ENCODE data around the gene HMX1. TPM values are rescaled to one million over a fixed set of nuclear protein-coding genes. Genes with fewer than 3 reads are reported as not detected.

HMX1 gene
- total and polyA plus RNA-seq, 2 donors (not counting 3 experiments of a cell fraction or from before 2014, with no cell fraction given) = not detected

DNA sequence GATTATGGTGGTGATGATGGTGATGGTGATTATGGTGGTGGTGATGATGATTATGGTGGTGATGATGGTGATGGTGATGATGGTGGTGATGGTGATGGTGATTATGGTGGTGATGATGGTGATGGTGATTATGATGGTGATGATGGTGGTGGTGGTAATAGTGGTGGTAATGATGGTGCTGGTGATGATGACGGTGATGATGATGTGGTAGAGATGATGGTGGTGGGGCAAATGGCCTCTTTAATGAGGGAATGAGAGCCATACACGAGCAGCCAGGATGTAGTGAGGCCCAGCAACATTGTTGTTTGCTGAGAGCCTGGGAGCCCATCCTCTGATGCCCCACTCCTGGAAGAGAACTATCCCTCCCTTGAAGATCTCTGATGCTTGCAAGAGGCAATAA lies 29.0 kb downstream of the HMX1 start:
- no TSS peak for BruUV-seq (replicated peaks)
- no peak for FAIRE-seq

More for the DNA sequence above, 29.0 kb downstream of the HMX1 start:
- H3K4me1 ChIP-seq (ENCODE audit: control insufficient read depth, extremely low read depth, insufficient read depth, low read length) = no peaks in the 10 kb centered on the region
- H3K9me1 ChIP-seq (replicated peaks; ENCODE audit: control insufficient read depth, extremely low read depth, insufficient read depth, low read length) = no peaks in the 10 kb centered on the region
- ChIA-PET CTCF (no interaction called here), POLR2A (no interaction called here)
- no peaks in the 10 kb centered on the region for H3K9me3 ChIP-seq (replicated peaks; ENCODE audit: control insufficient read depth, insufficient read depth, low read length)
- no peaks in the 10 kb centered on the region for H3K79me2 ChIP-seq (ENCODE audit: control insufficient read depth, insufficient read depth, low read length)
- H3K4me3 ChIP-seq (replicated peaks in 1 of 3; ENCODE audit: insufficient read depth in 1 of 3, low read depth in 1 of 3, low read length in 3 of 3) = no peak overlapping the region
- no peaks in the 10 kb centered on the region for H3K27me3 ChIP-seq (ENCODE audit: control insufficient read depth in 2 of 2, insufficient read depth in 2 of 2, low read length in 2 of 2)
- H3K9ac ChIP-seq (replicated peaks; ENCODE audit: extremely low read depth, insufficient read depth, low read length) = no peak overlapping the region
- no peak overlapping the region for H2AFZ ChIP-seq (ENCODE audit: low read depth, low read length)
- intact Hi-C loops (cut with micrococcal nuclease) (no loop called here), dilution Hi-C loops (cut with MboI; ENCODE audit: extremely low pct_ligation_motif_present, low sequenced_read_pairs) (no loop called here)
- DNase-seq (ENCODE audit: low read depth, low spot score) = no peak
- no peak overlapping the region for H3K4me2 ChIP-seq (ENCODE audit: insufficient read depth, low read length)
- no peaks in the 10 kb centered on the region for H4K20me1 ChIP-seq (replicated peaks; ENCODE audit: control insufficient read depth, extremely low read depth, insufficient read depth, low read length)
- H3K36me3 ChIP-seq (ENCODE audit: control insufficient read depth in 2 of 2, extremely low read depth in 1 of 2, insufficient read depth in 2 of 2, low read length in 2 of 2) = no peaks in the 10 kb centered on the region
- TF ChIP-seq FOS (IDR thresholded peaks at IDR 0.05; ENCODE audit: borderline replicate concordance, insufficient read depth, low read length) (no peak), EZH2 (IDR thresholded peaks at IDR 0.05; ENCODE audit: borderline replicate concordance, low read depth, low read length, severe bottlenecking) (no peak), JUN (IDR thresholded peaks at IDR 0.05; ENCODE audit: borderline replicate concordance, insufficient read depth, insufficient read length, low read depth) (no peak), POLR2AphosphoS5 (IDR thresholded peaks at IDR 0.05; ENCODE audit: insufficient read depth, low read depth, low read length) (no peak), MYC (IDR thresholded peaks at IDR 0.05; ENCODE audit: low read depth, low read length) (no peak), POLR2A (IDR thresholded peaks at IDR 0.05; ENCODE audit: low read depth, low read length) (no peak), GATA2 (IDR thresholded peaks at IDR 0.05; ENCODE audit: insufficient read depth, insufficient read length, low read depth, low read length) (no peak)
- TF ChIP-seq, protein P1, sequence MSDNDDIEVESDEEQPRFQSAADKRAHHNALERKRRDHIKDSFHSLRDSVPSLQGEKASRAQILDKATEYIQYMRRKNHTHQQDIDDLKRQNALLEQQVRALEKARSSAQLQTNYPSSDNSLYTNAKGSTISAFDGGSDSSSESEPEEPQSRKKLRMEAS (IDR thresholded peaks at IDR 0.05; ENCODE audit: insufficient read depth, insufficient read length) = no peak
- TF ChIP-seq, protein P2, sequence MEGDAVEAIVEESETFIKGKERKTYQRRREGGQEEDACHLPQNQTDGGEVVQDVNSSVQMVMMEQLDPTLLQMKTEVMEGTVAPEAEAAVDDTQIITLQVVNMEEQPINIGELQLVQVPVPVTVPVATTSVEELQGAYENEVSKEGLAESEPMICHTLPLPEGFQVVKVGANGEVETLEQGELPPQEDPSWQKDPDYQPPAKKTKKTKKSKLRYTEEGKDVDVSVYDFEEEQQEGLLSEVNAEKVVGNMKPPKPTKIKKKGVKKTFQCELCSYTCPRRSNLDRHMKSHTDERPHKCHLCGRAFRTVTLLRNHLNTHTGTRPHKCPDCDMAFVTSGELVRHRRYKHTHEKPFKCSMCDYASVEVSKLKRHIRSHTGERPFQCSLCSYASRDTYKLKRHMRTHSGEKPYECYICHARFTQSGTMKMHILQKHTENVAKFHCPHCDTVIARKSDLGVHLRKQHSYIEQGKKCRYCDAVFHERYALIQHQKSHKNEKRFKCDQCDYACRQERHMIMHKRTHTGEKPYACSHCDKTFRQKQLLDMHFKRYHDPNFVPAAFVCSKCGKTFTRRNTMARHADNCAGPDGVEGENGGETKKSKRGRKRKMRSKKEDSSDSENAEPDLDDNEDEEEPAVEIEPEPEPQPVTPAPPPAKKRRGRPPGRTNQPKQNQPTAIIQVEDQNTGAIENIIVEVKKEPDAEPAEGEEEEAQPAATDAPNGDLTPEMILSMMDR (IDR thresholded peaks at IDR 0.05; ENCODE audit: extremely low read depth in 1 of 2, insufficient read depth in 1 of 2, low read depth in 1 of 2, low read length in 2 of 2) = no peak
- no peak overlapping the region for H3K27ac ChIP-seq (ENCODE audit: insufficient read depth, low read depth, low read length)
